Brain pericyte (primary cell): ENCODE measurements around the gene ZNF581.

ENCODE experiments used
- DNase-seq: peaks from one replicate; pipeline ENCODE4 v3.0.0-alpha.2; 2012; ENCODE audit warnings: low read depth, low spot score

Gene ZNF581

GRCh38 chr19:55643003-55643886 lies at the start of gene ZNF581:
TSS of gene ZNF581 (plus strand) at chr19:55643649. CDS start at chr19:55644572, 923 bp downstream.
- DNase-seq: no peak

- no peak for DNase-seq
These were observed 48.4 kb upstream of the ZNF581 start for GRCh38 chr19:55594996-55595545.

DNA sequence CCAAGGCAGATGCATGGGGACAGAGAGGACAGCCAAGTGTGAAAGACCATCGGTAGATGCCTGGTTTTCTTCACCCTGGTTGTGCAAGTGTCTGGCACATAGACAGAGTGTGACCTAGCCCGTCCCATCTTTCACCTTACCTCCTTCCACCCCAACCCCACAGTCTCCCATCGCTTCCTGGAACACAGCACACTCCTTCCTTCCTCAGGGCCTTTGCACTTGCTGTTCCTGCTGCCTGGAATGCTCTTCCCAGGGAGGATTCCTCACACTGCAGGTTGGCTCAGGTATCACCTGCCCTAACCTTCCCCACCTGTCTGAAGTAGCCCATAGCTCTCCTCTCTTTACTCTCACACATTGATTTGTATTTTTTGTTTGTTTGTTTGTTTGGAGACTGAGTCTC lies 47.1 kb upstream of the ZNF581 start:
- no peak for DNase-seq

GRCh38 chr19:55597501-55597921 lies 45.9 kb upstream of the ZNF581 start:
- no peak for DNase-seq

- DNase-seq: no peak
These were observed 45.4 kb upstream of the ZNF581 start for GRCh38 chr19:55598034-55598433.

- DNase-seq: peak; percentile 92
These were observed 44.6 kb upstream of the ZNF581 start for GRCh38 chr19:55598719-55599467.

- DNase-seq: peak; percentile 98
These were observed 44.0 kb upstream of the ZNF581 start, which contains the start of gene FIZ1 for GRCh38 chr19:55599468-55599841. TSS of gene FIZ1 (minus strand) at chr19:55599517. CDS start at chr19:55597865, 1,652 bp downstream.

GRCh38 chr19:55599842-55600661 lies 43.4 kb upstream of the ZNF581 start, which contains the start of gene ZNF524:
TSS of gene ZNF524 (plus strand) at chr19:55600288. CDS start at chr19:55602113, 1,825 bp downstream.
- no peak for DNase-seq

GRCh38 chr19:55600662-55601028 lies 42.8 kb upstream of the ZNF581 start:
- no peak for DNase-seq

- DNase-seq: no peak
These were observed 42.4 kb upstream of the ZNF581 start for GRCh38 chr19:55601084-55601483.

- no peak for DNase-seq
These were observed 41.1 kb upstream of the ZNF581 start for GRCh38 chr19:55602104-55603001.

DNA sequence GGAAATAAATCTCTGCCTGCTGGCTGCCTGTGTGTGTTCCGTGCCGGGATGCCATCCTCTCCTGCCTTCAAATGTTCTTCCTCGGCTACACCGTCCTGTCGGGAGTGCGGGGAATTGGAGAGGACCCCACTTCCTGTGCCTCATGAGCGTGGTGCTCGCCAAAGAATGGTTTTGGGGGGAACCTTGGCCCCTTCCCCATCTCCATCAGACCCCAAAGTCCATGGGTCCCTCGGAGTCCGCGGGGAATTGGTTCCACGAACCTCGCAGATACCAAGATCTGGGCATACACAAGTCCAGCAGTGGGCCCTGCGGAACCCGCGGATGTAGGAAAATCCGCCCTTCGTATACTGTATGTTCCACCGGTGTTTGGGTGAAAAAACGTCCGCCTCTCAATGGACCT lies 40.3 kb upstream of the ZNF581 start:
- DNase-seq: no peak

DNA sequence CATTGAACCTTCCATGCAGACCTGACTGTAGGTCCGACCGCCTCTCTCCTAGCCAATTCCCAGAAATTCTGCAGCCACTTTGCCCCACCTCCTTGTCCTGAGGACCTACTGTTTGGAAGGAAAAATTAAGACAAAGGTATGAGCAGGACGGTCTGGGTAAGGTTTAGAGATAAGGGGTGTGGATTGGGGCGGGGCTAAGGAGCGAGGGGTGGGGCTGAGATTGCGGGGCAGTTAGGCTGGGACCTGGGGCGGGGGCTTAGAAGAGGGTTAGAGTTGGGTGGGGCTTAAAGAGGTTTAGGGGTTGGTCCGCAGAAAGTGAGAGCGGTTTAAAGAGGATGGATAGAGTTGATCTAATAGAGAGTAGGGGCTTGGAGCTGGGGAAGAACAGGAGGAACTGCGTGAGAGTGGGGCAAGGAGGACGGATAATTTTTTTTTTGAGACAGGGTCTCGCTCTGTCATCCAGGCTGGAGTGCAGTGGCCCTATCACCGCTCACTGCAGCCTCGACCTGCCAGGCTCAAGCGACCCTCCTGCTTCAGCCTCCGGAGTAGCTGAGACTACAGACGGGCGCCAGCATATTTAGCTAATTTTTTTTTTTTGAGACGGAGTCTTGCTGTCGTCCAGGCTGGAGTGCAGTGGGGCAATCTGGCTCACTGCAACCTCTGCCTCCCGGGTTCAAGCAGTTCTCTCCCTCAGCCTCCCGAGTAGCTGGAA lies 39.7 kb upstream of the ZNF581 start:
- DNase-seq: no peak

GRCh38 chr19:55605207-55605636 lies 38.2 kb upstream of the ZNF581 start:
- peak; percentile 96 for DNase-seq

GRCh38 chr19:55605637-55606470 lies 37.6 kb upstream of the ZNF581 start, which contains the start of gene ZNF865:
TSS of gene ZNF865 (plus strand) at chr19:55605647. CDS start at chr19:55613619, 7,972 bp downstream.
- peak; percentile 50 for DNase-seq

- DNase-seq: no peak
These were observed 37.0 kb upstream of the ZNF581 start for GRCh38 chr19:55606471-55606787.

- DNase-seq: no peak
These were observed 36.6 kb upstream of the ZNF581 start for GRCh38 chr19:55606817-55607216.

- DNase-seq: no peak
These were observed 34.1 kb upstream of the ZNF581 start for GRCh38 chr19:55609326-55609725.
